Bronchial smooth muscle cell (primary cell): Measurements from ENCODE around the gene HTRA1. TPM values are rescaled to one million over a fixed set of nuclear protein-coding genes. Genes with fewer than 3 reads are reported as not detected.

Source experiments
- total RNA-seq: library from RNA; depleted of rRNA; stranded (reverse); fragments of >200 nt; gene quantifications from 2 replicates; pipeline ENCODE4 v1.2.1, GENCODE V29; 2014

The HTRA1 gene
- total RNA-seq = 88.8 and 155 TPM in 2 replicates

DNA sequence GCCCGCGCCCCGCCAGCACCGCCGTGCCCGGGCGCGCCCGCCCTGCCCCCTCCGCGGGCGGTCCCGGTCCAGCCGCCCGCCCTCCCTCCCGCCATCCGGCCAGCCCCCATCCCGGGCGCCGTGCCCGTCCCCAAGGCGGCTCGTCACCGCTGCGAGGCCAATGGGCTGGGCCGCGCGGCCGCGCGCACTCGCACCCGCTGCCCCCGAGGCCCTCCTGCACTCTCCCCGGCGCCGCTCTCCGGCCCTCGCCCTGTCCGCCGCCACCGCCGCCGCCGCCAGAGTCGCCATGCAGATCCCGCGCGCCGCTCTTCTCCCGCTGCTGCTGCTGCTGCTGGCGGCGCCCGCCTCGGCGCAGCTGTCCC lies at the start of gene HTRA1:
Gene HTRA1, plus strand, starts transcription at position 187 of the 362 bp plus-strand sequence. Its CDS starts 100 bp downstream, at position 287.

DNA sequence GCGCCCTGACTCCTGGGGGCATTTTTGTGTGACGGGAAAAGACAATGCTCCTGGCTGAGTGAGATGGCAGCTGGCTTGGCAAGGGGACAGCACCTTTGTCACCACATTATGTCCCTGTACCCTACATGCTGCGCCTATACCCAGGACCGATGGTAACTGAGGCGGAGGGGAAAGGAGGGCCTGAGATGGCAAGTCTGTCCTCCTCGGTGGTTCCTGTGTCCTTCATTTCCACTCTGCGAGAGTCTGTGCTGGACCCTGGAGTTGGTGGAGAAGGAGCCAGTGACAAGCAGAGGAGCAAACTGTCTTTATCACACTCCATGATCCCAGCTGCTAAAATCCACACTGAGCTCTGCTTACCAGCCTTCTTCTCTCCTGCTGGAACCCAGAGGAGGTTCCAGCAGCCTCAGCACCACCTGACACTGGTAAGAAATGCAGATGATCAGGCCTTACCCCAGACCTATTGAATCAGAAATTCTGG lies 6.7 kb upstream of the HTRA1 start, which contains the start of gene ARMS2:
Gene ARMS2, plus strand, starts transcription at position 51 of the 478 bp plus-strand sequence. Its CDS starts 75 bp downstream, at position 126.

DNA sequence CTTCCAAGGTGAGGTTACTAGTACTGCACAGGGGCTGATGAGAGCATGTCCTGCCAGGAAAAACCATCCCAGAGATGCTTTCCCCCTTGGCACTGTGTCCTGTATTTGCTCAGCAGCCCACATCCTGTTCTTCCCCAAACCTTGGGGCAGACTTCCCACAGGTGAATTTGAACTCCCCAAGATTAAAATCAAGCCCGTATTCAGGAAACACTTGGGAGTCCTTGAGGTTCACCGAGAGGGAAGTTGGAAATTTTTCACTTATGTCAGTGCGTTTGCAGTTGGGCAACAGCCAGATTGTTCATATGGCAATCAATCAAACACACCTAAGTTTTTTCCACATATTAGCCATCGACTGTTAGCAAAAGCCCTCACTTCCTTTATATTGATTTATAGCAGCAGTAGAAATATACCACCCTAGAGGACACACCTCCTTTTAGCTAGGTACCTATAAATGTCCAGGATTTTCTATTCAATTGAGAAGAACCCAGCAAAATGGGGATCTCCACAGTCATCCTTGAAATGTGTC lies 99.0 kb downstream of the HTRA1 start, which contains the start of gene DMBT1:
Gene DMBT1, plus strand, starts transcription at position 476 of the 526 bp plus-strand sequence. Its CDS starts 17 bp downstream, at position 493.

Other genes starting within 250 kb of the HTRA1 start
- gene BTBD16, start 190.3 kb upstream of the HTRA1 start, total RNA-seq = 0.16 TPM in 1 of 2 replicates, not detected in the other
- gene PLEKHA1, start 86.8 kb upstream of the HTRA1 start, total RNA-seq = 8.8 and 9.0 TPM in 2 replicates
- not detected in 2 replicates for gene ARMS2, start 6.9 kb upstream of the HTRA1 start, total RNA-seq
- under 0.01 TPM in 2 replicates for gene DMBT1, start 99.2 kb downstream of the HTRA1 start, total RNA-seq
- not detected in 2 replicates for gene C10orf120, start 238.3 kb downstream of the HTRA1 start, total RNA-seq